HepG2 (cell line): Measurements from ENCODE around the gene DPYD.

Experiments
- FOSL1 ChIP-seq: sonication (generic); formaldehyde crosslinking; IDR thresholded peaks from 2 replicates; pipeline ENCODE4 v1.9.0; 2021; ENCODE audit warnings: missing genetic modification reagents, borderline replicate concordance
- FOSL2 ChIP-seq: sonication (generic); formaldehyde crosslinking; IDR thresholded peaks from 2 replicates; pipeline ENCODE4 v1.4.0; 2020; ENCODE audit warnings: missing genetic modification reagents
- MNT ChIP-seq: fragments of 450-650 bp; IDR thresholded peaks from 2 replicates; pipeline ENCODE4 v1.6.1; 2016
- MXI1 ChIP-seq: IDR thresholded peaks from 3 replicates; pipeline ENCODE4 v1.6.1; 2012; ENCODE audit warnings: low read depth, low read length, inconsistent platforms, borderline replicate concordance
- SIN3A ChIP-seq: IDR thresholded peaks from 2 replicates; pipeline ENCODE4 v1.6.1; 2011; ENCODE audit warnings: low read depth, mild to moderate bottlenecking, control low read depth, low read length, borderline replicate concordance
- TEAD2 ChIP-seq: sonication (generic); formaldehyde crosslinking; IDR thresholded peaks from 2 replicates; pipeline ENCODE4 v1.9.0; 2021; ENCODE audit warnings: missing genetic modification reagents
- U2AF1 ChIP-seq: fragments of 200-400 bp; formaldehyde crosslinking; optimal IDR thresholded peaks from 2 replicates; pipeline ENCODE3; 2017; ENCODE audit warnings: mild to moderate bottlenecking, low read depth, low read length
- ZNF747 ChIP-seq: sonication (generic); formaldehyde crosslinking; IDR thresholded peaks from 2 replicates; pipeline ENCODE4 v1.8.1; 2023; ENCODE audit warnings: missing genetic modification reagents, mild to moderate bottlenecking, borderline replicate concordance
- TF ChIP-seq, protein P1 (sequence below): sonication (generic); formaldehyde crosslinking; conservative IDR thresholded peaks from 2 replicates; pipeline ENCODE4 v1.5.0; 2020; ENCODE audit warnings: missing genetic modification reagents
- TF ChIP-seq, protein P2 (sequence below), 2 experiments: IDR thresholded peaks; 2 replicates each; pipeline ENCODE4 v1.6.1; 2011 to 2012; ENCODE audit warnings: low read length in 2 of 2, borderline replicate concordance in 1 of 2, low read depth in 1 of 2, mild to moderate bottlenecking in 1 of 2, moderate library complexity in 1 of 2
- TF ChIP-seq, protein P3 (sequence below): sonication (generic); formaldehyde crosslinking; IDR thresholded peaks from 2 replicates; pipeline ENCODE4 v1.5.0; 2020; ENCODE audit warnings: mild to moderate bottlenecking, missing genetic modification reagents, moderate library complexity
- TF ChIP-seq, protein P4 (sequence below): sonication (generic); formaldehyde crosslinking; IDR thresholded peaks from 2 replicates; pipeline ENCODE4 v1.4.0; 2020; ENCODE audit warnings: low read depth, missing genetic modification reagents
- TF ChIP-seq, protein P5 (sequence below): sonication (generic); formaldehyde crosslinking; IDR thresholded peaks from 2 replicates; pipeline ENCODE4 v1.8.1; 2023; ENCODE audit warnings: missing genetic modification reagents, inconsistent platforms, borderline replicate concordance
- TF ChIP-seq, protein P6 (sequence below), 2 experiments: sonication (generic) in 1 of 2; formaldehyde crosslinking in 1 of 2; IDR thresholded peaks; 2 replicates each; pipeline versions ENCODE4 v1.4.0 to v1.6.1; 2018 to 2020; ENCODE audit warnings: missing genetic modification reagents in 2 of 2, borderline replicate concordance in 1 of 2, low read depth in 1 of 2, mild to moderate bottlenecking in 1 of 2, missing biosample characterization in 1 of 2

GRCh38 chr1:97581614-97582051, 339.2 kb downstream of the DPYD start:
- no peak for TF ChIP-seq U2AF1
- no peak for TF ChIP-seq SIN3A
- TF ChIP-seq, protein P1, sequence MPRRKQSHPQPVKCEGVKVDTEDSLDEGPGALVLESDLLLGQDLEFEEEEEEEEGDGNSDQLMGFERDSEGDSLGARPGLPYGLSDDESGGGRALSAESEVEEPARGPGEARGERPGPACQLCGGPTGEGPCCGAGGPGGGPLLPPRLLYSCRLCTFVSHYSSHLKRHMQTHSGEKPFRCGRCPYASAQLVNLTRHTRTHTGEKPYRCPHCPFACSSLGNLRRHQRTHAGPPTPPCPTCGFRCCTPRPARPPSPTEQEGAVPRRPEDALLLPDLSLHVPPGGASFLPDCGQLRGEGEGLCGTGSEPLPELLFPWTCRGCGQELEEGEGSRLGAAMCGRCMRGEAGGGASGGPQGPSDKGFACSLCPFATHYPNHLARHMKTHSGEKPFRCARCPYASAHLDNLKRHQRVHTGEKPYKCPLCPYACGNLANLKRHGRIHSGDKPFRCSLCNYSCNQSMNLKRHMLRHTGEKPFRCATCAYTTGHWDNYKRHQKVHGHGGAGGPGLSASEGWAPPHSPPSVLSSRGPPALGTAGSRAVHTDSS (CRISPR knock-in tag) = no peak
- TF ChIP-seq FOSL1 (CRISPR knock-in tag) = no peak
- no peak for TF ChIP-seq ZNF747 (CRISPR knock-in tag)
- TF ChIP-seq, protein P2, sequence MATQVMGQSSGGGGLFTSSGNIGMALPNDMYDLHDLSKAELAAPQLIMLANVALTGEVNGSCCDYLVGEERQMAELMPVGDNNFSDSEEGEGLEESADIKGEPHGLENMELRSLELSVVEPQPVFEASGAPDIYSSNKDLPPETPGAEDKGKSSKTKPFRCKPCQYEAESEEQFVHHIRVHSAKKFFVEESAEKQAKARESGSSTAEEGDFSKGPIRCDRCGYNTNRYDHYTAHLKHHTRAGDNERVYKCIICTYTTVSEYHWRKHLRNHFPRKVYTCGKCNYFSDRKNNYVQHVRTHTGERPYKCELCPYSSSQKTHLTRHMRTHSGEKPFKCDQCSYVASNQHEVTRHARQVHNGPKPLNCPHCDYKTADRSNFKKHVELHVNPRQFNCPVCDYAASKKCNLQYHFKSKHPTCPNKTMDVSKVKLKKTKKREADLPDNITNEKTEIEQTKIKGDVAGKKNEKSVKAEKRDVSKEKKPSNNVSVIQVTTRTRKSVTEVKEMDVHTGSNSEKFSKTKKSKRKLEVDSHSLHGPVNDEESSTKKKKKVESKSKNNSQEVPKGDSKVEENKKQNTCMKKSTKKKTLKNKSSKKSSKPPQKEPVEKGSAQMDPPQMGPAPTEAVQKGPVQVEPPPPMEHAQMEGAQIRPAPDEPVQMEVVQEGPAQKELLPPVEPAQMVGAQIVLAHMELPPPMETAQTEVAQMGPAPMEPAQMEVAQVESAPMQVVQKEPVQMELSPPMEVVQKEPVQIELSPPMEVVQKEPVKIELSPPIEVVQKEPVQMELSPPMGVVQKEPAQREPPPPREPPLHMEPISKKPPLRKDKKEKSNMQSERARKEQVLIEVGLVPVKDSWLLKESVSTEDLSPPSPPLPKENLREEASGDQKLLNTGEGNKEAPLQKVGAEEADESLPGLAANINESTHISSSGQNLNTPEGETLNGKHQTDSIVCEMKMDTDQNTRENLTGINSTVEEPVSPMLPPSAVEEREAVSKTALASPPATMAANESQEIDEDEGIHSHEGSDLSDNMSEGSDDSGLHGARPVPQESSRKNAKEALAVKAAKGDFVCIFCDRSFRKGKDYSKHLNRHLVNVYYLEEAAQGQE (IDR thresholded peaks at IDR 0.05; ENCODE audit: borderline replicate concordance in 1 of 2, low read depth in 1 of 2, low read length in 2 of 2) = no peak
- TF ChIP-seq TEAD2 (CRISPR knock-in tag) = no peak
- no peak for TF ChIP-seq MNT
- TF ChIP-seq, protein P3, sequence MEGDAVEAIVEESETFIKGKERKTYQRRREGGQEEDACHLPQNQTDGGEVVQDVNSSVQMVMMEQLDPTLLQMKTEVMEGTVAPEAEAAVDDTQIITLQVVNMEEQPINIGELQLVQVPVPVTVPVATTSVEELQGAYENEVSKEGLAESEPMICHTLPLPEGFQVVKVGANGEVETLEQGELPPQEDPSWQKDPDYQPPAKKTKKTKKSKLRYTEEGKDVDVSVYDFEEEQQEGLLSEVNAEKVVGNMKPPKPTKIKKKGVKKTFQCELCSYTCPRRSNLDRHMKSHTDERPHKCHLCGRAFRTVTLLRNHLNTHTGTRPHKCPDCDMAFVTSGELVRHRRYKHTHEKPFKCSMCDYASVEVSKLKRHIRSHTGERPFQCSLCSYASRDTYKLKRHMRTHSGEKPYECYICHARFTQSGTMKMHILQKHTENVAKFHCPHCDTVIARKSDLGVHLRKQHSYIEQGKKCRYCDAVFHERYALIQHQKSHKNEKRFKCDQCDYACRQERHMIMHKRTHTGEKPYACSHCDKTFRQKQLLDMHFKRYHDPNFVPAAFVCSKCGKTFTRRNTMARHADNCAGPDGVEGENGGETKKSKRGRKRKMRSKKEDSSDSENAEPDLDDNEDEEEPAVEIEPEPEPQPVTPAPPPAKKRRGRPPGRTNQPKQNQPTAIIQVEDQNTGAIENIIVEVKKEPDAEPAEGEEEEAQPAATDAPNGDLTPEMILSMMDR (CRISPR knock-in tag) = no peak
- TF ChIP-seq, protein P4, sequence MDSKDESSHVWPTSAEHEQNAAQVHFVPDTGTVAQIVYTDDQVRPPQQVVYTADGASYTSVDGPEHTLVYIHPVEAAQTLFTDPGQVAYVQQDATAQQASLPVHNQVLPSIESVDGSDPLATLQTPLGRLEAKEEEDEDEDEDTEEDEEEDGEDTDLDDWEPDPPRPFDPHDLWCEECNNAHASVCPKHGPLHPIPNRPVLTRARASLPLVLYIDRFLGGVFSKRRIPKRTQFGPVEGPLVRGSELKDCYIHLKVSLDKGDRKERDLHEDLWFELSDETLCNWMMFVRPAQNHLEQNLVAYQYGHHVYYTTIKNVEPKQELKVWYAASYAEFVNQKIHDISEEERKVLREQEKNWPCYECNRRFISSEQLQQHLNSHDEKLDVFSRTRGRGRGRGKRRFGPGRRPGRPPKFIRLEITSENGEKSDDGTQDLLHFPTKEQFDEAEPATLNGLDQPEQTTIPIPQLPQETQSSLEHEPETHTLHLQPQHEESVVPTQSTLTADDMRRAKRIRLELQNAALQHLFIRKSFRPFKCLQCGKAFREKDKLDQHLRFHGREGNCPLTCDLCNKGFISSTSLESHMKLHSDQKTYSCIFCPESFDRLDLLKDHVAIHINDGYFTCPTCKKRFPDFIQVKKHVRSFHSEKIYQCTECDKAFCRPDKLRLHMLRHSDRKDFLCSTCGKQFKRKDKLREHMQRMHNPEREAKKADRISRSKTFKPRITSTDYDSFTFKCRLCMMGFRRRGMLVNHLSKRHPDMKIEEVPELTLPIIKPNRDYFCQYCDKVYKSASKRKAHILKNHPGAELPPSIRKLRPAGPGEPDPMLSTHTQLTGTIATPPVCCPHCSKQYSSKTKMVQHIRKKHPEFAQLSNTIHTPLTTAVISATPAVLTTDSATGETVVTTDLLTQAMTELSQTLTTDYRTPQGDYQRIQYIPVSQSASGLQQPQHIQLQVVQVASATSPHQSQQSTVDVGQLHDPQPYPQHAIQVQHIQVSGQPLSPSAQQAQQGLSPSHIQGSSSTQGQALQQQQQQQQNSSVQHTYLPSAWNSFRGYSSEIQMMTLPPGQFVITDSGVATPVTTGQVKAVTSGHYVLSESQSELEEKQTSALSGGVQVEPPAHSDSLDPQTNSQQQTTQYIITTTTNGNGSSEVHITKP (CRISPR knock-in tag) = no peak
- no peak for TF ChIP-seq FOSL2
- no peak for TF ChIP-seq MXI1
- TF ChIP-seq, protein P5, sequence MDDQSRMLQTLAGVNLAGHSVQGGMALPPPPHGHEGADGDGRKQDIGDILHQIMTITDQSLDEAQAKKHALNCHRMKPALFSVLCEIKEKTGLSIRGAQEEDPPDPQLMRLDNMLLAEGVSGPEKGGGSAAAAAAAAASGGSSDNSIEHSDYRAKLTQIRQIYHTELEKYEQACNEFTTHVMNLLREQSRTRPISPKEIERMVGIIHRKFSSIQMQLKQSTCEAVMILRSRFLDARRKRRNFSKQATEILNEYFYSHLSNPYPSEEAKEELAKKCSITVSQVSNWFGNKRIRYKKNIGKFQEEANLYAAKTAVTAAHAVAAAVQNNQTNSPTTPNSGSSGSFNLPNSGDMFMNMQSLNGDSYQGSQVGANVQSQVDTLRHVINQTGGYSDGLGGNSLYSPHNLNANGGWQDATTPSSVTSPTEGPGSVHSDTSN (CRISPR knock-in tag) = no peak
- TF ChIP-seq, protein P6, sequence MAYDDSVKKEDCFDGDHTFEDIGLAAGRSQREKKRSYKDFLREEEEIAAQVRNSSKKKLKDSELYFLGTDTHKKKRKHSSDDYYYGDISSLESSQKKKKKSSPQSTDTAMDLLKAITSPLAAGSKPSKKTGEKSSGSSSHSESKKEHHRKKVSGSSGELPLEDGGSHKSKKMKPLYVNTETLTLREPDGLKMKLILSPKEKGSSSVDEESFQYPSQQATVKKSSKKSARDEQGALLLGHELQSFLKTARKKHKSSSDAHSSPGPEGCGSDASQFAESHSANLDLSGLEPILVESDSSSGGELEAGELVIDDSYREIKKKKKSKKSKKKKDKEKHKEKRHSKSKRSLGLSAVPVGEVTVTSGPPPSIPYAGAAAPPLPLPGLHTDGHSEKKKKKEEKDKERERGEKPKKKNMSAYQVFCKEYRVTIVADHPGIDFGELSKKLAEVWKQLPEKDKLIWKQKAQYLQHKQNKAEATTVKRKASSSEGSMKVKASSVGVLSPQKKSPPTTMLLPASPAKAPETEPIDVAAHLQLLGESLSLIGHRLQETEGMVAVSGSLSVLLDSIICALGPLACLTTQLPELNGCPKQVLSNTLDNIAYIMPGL (CRISPR knock-in tag; IDR thresholded peaks at IDR 0.05; ENCODE audit: borderline replicate concordance in 1 of 2, low read depth in 1 of 2) = no peak
